Measurements from ENCODE around the gene PINK1.

Gene PINK1

DNA sequence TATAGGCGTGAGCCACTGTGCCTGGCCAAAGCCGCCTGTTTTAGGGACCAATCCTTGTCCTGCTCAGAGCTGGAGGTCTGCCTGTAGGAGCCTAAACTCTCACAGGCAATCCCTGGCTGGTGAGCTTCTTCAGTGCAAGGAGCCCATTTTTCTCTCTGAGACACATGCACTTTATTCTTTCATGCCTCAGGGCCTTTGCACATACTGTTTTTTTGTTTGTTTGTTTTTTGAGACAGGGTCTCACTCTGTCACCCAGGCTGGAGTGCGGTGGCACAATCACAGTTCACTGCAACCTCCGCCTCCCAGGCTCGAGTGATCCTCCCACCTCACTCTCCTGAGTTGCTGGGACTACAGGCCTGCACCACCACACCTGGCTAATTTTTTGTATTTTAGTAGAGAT, 21.6 kb upstream of the PINK1 start:
- no peak for DNase-seq (ENCODE audit: low spot score)

DNA sequence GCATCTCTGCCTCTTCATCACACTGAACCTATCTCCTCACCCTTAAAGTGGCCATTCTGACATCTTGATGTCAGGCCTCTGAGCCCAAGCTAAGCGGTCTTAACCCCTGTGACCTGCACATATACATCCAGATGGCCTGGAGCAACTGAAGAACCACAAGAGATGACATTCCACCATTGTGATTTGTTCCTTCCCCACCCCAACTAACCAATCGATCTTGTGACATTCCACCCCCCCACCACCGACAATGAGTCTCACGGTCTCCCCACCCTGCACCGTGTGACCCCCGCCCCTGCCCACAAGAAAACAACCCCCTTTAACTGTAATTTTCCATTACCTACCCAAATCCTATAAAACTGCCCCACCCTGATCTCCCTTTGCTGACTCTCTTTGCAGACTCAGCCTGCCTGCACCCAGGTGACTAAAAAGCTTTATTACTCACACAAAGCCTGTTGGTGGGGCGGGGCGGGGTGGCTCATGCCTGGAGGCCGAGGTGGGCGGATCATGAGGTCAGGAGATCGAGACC, 21.0 kb upstream of the PINK1 start:
- DNase-seq (ENCODE audit: low spot score), result no peak

DNA sequence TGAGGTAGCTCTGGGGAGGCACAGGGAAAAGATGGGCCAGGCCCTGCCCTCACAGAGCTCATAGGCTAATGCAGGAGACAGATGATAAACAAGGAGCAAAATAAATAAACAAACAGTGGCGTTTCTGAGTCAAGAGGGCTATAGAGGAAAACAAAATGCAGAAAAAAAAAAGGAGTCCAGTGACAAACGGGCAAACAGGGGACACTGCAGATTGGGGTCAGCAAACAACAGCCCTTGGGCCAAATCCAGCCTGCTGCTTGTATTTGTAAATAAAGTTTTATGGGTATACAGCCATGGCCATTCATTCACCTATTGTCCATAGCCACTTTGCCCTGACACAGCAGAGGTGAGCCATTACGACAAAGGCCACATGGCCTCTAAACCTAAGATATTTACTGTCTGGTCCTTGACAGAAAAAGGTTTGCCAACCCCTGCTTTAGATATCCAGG, 19.1 kb upstream of the PINK1 start:
- DNase-seq (ENCODE audit: low spot score), result no peak

DNA sequence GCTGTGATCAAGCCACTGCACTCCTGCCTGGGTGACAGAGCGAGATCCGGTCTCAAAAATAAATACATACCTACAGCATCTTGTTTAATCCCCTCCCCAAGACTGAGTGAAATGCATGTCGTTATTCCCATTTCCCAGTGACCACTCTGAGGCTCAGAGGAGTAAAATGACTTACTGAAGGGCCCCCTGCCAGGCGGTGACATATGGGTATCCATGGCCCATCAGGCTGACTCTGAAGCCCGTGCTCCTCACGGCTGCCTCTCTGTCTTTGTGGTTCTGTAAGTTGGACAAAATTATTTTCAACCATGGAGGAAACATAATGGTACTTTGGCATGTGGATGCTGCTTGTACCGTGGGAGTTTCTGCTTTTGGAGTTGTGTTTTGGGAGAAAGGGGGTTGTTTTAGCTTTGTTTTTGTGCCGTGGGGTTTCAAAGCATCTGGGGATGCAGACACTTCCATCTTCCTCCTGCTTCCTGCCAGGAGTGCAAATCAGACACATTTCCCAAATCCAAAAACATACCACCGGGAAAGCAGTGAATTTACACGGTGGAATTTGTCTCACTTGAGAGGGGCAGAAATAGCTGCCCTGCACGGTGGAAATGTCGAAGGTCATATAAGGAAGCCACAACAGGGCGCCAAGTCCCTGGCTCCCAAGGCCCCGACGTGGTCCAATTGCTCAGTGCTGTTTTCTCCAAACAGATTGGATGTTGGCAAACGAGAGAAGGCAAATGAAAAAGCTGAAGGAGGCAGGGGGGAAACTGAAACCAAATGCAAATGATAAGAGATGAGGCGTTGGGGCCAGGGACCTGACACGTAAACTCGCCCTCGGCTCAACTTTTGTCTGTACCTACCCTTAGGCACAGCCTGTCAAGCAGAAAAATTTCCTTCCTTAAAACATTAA, 17.1 kb upstream of the PINK1 start:
- no peak for DNase-seq (ENCODE audit: low spot score)

DNA sequence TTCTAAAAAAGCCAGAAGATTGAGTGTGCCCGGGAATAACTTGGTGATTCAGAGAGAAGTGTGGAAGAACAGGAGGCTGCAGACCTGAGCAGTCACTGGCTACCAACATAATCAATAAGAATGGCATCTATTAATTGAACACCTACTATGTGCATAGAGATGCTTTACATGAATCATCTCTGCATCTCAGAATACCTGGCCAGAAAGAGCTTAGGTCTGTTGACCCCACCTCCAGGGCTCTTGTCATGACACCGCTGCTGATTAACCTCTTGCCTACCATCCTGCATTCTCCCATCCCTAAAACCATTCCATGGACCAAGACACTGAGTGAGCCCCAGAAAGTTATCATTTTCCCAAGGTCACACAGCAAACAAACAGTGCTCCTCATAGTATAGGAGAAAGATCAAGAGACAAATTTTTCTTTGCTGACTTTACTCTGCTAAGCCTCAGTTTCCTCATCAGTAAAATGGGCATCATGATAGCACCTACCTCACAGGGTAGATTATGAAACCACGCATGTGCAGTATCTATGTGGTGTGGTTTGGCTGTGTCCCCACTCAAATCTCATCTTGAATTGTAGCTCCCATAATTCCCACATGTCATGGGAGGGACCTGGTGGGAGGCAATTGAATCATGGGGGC, 16.3 kb upstream of the PINK1 start:
- no peak for DNase-seq (ENCODE audit: low spot score)

DNA sequence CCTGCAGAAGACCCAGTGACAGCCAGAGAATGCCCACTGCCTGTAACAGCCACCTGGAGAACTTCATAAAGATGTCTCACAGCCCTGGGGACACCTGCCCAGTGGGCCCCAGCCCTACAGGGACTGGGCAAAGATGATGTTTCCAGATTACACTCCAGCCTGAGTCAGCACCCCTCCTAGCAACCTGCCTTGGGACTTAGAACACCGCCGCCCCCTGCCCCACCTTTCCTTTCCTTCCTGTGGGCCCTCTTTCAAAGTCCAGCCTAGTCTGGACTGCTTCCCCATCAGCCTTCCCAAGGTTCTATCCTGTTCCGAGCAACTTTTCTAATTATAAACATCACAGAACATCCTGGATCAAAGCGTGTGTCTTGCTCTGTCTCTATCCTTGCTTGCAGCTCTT, 14.7 kb upstream of the PINK1 start:
- no peak for DNase-seq (ENCODE audit: low spot score)

DNA sequence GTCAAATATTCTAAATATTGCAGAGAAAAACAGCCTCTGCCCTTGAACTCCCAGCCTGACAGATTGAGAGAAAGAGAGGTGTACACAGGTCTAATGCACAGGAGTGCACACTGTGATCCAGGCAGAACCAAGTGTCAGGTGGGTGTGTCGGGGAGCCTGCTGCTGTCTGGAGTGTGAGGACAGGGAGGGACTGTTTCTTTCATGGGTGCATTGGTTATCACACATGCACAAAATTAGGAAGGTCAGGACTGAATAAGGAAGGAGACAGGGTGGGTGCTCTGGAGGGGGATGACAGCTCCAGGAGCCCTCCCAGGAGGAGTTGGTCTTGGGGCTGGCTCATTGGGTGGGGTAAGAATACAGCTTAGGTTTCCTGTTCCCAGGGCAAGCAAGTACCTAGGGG, 13.3 kb upstream of the PINK1 start:
- no peak for DNase-seq (ENCODE audit: low spot score)

DNA sequence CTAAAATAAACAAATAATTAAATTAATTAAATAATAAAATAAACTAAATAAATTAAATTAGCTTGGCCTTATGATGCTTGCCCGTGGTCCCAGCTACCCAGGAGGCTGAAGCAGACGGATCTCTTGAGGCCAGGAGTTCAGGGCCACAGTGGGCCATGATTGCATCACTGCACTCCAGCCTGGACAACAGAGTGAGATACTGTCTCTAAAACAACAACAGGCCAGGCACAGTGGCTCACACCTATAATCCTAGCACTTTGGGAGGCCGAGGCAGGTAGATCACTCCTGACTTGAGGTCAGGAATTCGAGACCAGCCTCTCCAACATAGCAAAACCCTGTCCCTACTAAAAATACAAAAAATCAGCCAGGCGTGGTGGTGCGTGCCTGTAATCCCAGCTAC, 12.2 kb upstream of the PINK1 start:
- DNase-seq (ENCODE audit: low spot score), result no peak

DNA sequence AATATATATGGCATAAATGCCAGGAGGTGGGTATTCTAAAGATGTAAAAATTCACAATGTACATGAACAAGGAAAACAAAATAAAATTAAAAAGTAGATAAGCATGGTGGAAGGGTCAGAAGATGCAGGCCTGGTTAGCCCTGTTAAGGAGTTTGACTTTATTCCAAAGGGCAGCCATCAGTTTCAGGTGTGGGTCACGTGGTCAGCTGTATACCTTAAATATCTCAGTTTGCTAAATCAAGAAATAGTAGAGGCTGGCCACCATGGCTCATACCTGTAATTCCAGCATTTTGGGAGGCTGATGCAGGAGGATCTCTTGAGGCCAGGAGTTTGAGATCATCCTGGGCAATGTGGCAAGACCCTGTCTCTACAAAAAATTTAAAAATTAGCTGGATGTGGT, 8.5 kb upstream of the PINK1 start:
- no peak for DNase-seq (ENCODE audit: low spot score)

DNA sequence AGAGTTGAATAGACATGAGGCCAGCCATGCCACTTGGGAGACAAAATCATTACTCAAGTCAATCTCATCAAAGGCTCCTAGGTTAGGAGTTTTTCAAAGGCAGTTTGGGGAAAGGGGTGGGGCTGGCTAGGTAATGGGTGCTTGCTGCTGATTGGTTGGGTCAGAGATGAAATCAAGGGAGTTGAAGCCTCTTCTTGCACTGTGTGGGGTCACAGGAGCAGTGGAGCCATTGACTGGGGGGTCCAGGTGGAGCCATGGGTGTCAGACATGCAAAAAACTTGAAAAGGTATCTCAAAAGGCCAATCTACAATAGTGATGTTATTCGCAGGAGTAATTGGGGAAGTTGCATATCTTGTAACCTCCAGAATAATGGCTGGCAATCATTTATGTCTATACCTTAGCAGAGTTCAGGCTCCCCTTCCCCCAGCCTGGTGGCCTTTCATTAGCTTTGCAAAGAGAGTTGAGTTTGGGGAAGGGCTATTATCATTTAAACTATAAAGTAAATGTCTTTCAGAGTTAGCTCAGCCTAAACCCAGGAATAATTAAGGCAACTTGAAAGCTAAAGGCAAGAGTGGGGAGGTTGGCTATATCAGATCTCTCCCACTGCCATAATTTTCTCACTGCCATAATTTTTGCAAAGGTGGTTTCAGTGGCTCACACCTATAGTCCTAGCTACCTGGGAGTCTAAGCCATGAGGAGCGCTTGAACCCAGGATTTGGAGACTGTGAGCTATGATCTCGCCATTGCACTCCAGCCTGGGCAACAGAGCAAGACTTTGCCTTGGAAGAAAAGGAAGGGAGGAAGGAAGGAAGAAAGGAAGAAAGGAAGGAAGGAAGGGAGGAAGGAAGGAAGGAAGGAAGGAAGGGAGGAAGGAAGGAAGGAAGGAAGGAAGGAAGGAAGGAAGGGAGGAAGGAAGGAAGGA, 7.8 kb upstream of the PINK1 start:
- no peak for DNase-seq (ENCODE audit: low spot score)

DNA sequence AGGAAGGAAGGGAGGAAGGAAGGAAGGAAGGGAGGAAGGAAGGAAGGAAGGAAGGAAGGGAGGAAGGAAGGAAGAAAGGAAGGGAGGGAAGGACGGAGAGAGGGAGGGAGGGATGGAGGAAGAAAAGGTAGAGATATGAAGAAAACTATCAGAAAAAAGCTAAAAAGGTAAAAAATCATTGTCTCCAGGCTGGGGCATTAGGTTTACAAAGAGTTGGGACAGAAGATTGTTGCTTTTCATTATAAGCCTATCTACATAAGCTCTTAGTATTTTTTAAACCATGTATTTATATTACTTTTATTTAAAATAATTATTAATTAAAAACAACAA, 7.2 kb upstream of the PINK1 start:
- DNase-seq (ENCODE audit: low spot score), result no peak

DNA sequence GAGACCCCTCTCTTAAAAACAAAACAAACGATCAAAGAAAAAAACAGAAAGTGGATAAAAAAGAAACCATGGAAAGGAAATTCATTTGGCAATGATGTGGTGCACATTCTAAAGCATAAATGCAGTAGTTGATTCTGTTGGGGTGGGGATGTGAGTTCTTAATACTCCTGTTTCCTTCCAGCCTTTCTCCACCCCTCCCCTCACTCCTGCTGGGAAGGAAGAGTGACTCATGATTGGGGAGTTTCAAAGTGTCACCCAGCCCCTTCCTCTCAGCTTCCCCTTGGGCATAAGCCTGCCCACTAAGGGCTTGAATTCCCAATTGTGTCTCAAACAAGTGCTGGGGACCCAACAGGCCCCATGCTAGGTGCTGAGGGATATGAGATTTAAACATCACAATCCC, 6.7 kb upstream of the PINK1 start:
- no peak for DNase-seq (ENCODE audit: low spot score)

DNA sequence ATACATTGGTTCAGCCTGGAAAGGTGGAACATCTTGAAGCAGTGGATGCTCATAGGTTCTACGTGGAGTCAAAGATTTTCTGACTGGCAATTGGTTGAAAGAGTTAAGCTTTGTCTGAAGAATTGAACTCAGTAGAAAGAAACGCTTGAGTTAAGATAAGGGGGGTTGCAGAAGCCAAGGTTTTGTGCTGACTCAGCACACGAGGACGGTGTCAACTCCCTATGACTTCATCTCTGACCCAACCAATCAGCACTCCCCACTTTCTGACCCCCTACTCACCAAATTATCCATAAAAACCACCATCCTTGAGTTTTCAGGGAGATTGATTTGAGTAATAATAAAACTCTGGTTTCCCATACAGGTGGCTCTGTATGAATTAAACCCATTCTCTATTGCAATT, 2.5 kb upstream of the PINK1 start:
- no peak for DNase-seq (ENCODE audit: low spot score)

DNA sequence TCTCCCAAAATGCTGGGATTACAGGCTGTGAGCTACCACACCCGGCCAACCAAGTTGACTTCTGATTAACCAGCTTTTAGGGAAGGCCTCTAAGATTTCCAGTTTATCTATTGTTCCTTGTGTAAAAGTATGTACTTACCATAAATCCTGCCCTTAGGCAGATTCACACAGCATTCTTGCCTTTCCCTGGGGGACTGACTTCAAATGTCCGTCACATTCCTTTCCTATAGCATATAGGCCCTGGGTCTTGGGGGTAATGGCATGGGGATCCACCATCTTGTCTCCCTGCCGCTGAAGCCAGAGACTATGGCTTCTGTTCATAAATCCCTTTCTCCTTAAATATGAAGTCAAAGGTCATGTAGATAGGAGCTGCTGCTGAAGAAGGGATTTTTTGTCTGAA, 872 bp upstream of the PINK1 start:
- no peak for DNase-seq (ENCODE audit: low spot score)

DNA sequence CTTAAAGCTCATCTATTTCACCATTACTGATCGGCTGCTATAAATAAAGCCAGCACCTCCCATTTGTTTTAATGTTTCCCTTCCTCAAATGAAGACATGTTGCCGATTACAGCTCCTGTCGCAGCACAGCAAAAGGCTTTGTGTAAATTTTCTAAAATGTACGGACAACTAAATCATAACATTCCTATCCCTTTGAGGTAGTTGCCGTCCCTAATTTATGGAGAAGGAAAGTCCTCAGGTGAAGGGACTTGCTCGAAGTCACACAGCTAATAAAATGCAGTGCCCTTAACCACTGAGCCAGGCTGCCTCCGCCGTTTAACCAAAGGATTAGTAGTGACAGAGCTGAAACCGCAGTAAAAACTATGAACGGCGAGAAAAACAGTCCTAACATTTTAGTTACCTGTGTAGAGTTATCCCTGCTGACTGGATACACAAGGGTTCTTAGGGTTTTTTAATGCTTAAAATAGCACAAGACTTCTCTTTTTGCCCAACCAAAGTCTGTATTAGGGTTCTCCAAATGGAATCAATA, 871 bp downstream of the PINK1 start:
- DNase-seq (ENCODE audit: low spot score), result no peak

DNA sequence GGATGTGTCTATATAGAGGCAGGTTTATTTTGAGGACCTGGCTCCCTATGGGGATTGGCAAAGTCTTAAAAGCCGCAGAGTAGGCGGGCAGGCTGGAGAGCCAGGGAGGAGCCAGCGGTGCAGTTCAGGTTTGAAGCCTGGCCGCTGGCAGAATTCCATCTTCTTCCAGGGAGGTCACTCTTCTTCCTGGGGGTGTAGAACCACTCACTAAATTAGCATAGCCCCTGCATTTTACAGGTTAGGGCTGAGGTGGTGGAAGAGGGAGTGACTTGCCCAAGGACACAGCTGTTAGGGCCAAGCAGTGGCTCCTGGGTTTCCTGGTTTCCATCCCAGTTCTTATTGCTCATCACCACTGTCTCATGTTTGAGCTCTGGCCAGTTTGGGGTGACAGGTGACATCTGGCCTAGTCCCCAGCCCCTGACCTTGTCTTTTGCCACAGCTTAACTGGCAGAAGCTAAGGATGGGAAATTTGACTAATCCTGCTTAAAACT, 1.4 kb downstream of the PINK1 start:
- no peak for DNase-seq (ENCODE audit: low spot score)

DNA sequence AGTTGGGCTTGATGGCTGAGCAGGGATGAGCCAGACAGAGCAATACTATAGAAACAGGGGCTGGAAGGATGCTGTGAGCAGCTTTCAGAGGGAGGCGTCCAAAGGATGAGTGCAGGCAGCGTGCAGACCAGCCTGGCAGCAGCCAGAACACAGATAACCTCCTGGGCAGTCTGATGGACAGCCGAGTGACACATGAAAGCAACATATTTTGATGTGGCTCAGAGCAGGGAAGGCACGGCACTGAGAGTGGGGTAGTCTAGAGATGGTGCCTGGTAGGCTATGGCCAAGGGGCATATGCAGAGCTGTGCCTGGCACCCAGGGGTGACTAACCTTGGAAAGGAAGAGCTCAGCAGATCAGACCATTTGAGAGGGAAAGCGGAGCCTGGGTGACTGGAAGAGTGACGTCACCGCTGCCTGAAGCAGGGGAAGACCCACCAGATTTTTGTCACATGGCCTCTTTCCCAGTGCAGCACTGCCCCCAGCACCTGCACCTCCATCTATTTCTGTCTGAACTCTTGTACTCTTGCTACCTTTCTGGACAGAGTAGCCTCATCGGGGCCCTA, 3.6 kb downstream of the PINK1 start:
- no peak for DNase-seq (ENCODE audit: low spot score)

DNA sequence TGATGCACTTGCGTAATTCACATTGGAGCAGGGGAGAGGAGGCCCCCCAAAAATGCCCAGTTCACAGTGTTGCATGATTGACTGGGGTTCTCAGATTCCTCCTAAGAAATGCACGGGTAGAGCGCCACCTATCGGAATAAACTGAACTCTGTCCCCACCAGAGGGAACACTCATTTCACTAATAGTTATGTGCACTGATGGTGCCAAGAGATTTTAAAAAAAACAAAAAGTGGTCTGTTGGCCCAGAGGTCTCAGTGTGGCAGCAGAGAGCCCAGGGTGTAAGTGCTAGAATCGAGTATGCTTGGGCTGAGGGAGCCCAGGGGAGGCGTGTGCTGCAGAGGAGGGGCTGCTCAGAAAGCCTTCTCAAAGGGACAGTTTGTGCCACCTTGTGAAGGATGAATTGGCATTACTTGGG, 6.9 kb downstream of the PINK1 start:
- DNase-seq (ENCODE audit: low spot score), result peak; percentile 60

DNA sequence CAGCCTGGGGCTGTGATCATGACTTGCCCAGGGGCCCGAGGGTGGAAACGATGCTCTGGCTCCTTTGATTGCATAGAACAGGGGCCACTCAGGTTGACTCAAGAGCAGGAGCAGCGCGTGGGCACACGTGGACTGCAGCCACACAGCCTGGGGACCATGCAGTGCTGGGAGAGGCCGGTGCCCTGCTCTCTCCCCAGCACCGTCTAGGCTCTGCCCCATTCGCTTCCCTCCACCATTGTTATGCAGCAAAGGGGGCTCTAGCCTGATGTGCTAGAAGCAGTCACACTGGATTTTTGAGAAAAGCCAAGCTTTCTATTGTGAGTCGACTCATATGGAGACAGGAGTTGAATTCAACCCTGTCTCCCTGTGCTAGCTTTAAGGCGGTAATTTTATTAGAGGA, 8.7 kb downstream of the PINK1 start:
- no peak for DNase-seq (ENCODE audit: low spot score)

DNA sequence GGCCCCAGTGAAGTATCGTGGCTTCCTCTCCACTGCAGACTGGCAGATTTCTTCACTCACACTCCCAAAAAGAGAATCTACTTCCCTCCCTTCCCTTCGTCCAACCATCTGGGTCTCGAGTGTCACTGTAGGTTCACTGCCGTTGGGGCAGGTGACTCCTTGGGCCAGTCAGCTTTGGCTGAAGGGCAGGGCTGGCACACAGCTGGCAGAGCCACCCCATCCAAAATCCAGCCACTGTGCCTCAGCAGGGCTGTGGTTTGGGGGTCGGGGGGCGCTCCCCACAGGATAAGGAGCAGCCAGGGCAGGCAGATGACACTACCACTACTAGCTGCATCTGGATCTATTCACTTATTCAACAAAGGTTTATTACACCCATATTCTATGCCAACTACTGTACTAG, 9.8 kb downstream of the PINK1 start:
- DNase-seq (ENCODE audit: low spot score), result no peak

DNA sequence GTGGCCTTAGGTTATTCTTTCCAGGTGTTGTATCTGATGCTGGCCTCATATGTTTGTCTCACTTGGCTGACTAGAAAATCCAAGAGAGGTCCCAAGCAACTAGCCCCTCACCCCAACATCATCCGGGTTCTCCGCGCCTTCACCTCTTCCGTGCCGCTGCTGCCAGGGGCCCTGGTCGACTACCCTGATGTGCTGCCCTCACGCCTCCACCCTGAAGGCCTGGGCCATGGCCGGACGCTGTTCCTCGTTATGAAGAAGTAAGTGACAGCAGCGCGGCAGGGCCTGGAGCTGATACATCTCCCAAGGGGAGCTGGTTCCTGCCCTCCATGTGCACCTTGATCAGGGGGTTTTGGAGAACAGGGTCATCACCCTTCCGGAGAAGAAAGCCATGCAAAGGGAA, 11.2 kb downstream of the PINK1 start:
- no peak for DNase-seq (ENCODE audit: low spot score)

DNA sequence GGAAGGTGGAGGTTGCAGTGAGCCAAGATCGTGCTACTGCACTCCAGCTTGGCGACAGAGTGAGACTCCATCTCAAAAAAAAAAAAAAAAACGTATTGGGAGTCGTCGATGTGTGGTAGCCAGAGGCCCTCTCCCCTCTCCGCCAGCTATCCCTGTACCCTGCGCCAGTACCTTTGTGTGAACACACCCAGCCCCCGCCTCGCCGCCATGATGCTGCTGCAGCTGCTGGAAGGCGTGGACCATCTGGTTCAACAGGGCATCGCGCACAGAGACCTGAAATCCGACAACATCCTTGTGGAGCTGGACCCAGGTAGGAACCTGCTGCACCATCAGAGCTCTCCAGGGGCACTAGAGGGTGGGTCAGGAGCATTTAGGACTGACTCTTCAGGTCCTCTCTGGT, 12.2 kb downstream of the PINK1 start:
- no peak for DNase-seq (ENCODE audit: low spot score)

Measured in Ammon's horn (tissue), 1 donor.